CD4-positive, alpha-beta T cell treated with Interleukin-4 for 1 hour (primary cell): Measurements from ENCODE around the gene LATS2.

Source experiments
- DNase-seq, 2 donors: peaks; one replicate each; pipeline ENCODE4 v3.0.0-alpha.2; 2020 to 2022

The LATS2 gene

DNA sequence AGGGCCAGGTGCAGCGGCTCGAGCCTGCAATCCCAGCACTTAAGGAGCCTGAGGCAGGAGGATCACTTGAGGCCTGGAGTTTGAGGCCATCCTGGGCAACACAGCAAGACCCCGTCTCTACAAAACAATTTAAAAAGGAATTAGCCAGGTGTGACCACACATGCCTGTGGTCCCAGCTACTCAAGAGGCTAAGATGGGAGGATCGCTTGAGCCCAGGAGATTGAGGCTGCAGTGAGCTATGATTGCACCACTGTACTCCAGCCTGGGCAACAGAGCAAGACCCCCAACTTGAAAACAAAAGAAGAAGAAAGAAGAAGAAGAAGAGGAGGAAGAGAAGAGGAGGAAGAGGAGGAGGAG lies 47.7 kb downstream of the LATS2 start:
- no peak for DNase-seq

DNA sequence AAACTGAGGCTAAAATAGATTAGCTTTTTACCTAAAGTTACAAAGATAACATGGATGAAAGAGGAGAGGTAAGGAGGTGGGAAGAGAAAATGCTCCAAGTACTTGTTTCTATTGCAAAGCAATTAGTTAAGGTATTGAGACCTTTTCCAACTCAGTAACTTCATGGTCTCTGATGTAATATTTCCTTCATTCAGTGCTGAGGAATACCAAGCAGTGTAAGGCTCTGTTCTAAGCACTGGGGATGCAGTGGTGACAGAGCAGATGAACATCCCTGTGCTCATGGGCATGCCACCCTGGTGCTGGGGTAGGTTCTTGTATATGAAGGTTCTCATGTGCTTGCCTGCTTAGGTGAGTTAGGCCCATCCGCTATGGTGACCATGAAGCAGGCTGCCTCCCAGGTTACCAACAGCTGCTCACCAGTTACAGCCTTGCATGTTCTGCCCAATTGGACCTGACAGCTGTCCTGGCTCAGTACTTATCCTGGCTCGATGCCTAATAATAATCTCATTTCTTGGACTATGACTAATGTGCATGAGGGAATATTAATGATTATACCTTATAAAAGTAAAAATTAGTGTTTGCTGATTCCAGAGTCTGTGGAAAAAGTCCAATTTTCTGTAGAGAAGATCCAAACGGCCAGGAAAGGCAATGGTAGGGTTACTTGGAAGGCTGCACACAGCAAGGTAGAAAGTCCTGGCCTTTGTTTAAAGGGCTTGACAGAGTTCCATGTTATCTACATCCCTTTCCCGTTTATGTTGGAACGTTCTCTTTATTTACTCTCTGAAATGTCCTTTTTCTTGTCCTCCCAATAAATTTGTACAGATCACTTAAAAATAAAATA lies 48.3 kb downstream of the LATS2 start:
- no peak for DNase-seq

DNA sequence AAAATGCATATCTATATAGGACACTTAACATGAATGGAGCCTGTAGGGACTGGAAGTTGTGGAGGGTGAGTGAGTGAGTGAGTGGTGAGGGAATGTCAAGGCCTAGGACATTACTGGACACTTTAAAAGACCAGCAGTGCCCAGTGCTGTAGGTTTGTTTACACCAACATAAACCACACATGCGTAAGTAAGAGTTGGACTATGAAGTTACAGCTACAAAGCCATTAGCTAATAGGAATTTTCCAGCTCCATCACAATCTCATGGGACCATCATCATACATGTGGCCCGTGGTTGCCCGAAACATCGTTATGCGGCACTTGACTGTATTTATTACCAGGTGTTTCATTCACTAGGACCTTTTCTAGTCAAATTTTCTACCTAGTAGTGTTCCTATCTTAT lies 49.2 kb downstream of the LATS2 start:
- DNase-seq = no peak

DNA sequence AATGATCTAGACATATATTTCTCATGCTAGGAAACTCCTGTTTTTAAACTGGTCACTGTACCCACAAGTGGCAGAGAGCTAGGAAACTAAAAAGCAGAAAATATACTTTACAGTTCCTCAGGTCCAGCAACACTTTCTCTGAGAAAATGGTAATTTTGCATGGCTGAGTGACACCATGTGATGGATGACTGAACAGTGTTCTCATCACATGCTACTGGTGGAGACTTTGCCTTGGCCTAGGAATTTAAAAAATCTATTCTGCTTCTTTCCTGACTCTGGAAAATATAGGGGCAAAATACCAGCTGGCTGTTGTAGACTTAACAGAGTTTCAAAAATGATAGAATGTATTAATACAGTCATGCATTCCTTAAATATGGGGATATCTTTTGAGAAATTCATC lies 50.0 kb downstream of the LATS2 start:
- DNase-seq = no peak

DNA sequence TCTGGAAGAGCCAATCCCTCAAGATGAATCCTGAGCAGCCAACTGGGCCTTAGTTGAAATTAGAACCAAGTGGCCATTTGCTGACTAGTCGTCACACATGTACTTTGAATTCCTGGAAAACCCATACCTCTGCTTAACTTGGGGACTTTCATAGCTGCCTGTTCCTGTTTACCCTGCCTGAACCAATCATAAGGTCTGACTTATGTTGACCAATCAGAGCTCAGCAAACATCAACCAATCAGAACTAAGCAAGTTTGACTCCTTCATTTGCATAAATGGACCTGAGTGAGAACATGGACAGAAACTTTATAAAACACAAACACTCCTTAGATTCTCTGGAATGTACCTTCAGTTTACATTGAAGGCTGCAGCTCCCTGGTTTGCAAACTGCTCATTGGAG lies 50.8 kb downstream of the LATS2 start:
- peak in 1 of 2 donors; percentile 10 for DNase-seq

DNA sequence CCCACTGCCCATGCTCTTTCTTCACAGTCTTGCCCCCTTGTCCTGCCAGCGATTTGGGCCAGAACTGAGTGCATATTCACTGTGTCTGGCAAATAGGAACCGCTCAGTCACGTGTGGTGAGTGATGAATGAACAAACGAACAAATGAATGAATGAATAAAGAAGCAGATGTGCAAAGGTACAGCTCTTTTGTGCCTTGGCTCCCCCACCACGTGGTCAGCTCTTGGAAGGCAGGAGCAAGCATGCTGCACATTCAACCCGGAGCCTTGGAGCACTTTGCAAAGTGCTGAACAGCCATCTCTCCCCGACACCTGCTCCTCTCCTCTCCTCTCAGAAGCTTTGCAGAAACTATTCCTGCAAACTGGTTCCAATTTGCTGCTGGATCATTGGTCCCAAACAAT lies 52.4 kb downstream of the LATS2 start:
- no peak for DNase-seq

DNA sequence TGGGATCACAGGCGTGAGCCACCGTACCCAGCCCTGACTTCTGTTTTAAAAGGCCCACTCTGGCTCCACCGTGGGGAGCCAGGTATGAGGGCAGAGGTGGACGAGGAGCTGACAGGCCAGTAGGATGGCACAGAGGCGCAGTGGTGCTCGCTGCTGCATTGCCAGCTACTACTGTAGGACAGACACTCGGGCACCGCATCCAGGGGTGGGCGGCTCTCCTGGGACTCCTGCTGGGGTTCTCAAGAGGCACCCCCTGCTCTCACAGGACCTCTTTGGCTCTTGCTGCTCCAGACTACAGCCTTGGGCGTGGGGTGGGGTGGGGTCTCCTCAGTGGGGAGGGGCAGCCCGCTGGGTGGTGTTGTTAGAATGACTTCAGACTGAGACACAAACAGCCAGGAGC lies 53.4 kb downstream of the LATS2 start:
- DNase-seq = no peak

DNA sequence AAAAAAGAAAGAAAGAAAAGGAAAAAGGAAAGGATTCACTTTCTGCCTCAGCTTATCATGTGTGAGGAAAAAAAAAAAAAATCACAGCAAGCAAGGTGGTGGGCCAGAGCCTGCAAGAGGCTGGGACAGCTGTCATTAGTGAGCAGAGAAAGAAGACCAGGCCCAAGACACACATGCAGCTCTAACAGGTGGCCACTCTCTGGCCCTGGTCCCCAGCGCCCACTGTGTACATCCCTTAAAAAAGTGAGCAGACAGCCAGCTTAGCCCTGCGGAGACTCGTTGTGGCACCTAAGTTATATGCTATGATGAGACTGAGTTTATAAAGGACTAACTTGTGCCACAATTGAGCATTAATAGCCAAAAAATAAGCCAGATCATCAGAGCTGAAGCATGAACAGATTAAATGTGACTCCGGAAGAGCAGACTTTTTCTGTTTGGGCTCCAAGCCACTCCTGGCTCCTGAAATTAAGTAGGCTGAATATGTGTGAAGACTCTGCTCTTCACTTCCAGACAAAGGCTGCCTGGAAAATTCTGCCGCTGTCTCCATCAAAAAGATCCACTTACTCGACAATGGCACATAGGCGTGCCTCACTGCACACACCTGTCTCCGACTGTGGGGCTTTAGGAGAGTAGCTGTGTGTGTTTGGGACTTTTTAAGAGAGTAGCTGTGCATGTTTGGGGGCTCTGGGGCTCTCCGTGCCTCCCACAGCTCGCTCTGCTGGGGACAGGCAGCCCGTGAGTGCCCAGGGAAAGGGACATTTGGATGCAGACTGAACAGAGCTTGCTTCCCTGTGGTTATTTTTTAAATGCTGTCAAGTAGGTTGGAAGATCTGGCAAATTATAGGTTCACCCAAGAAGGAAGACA lies 55.0 kb downstream of the LATS2 start:
- no peak for DNase-seq

DNA sequence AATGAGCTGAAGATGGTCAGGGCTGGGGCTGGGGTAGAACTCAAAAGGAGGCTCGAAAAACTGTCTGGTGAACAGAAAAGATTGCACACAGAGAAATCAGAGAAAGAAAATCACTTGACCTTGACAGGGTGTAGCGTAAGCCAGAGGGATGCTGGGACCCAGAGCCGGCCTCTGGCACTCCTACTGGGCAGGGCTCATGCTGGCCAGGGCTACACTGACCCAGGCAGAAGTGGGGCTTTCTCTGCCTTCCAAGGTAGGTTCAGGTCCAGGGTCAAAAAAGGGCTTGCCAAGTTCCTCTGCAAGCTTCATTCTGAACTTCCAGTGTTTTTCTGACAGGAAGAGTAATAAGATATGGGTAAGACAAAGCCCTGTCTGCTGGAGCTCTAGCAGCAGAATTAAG lies 56.2 kb downstream of the LATS2 start:
- DNase-seq = no peak

DNA sequence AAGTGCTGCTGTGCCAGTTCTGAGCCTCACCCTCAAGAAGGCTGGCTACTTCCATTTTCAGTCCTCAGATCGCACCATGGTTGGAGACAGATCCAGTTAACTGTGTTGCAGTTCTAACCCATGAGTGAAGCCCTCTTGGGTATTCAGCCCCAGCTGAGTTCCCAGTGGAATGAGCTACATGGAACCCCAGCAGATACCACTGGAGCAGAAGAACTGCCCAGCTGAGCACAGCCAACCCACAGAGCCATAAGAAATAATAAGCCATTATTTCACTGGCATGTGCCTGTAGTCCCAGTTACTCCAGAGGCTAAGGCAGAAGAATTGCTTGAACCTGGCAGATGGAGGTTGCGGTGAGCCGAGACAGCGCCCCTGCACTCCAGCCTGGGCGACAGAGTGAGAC lies 59.9 kb downstream of the LATS2 start:
- no peak for DNase-seq

DNA sequence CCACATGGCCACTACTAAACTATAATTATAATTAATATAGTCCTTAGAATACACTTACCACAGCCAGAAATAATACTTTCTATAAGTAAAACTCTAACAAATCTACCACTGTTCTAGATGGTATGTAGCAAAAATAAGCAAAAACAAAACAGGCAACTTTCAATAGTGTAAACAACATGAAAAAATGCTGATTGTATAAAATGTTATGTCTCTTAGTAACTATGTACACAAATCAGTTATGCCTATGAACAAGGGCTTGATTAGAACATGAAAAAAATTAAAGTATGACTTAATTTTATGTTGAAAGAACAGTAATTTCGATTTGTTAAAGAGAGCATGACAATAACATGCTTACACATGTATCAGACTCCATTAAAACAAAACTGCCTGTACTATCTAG lies 60.7 kb downstream of the LATS2 start:
- DNase-seq = no peak

DNA sequence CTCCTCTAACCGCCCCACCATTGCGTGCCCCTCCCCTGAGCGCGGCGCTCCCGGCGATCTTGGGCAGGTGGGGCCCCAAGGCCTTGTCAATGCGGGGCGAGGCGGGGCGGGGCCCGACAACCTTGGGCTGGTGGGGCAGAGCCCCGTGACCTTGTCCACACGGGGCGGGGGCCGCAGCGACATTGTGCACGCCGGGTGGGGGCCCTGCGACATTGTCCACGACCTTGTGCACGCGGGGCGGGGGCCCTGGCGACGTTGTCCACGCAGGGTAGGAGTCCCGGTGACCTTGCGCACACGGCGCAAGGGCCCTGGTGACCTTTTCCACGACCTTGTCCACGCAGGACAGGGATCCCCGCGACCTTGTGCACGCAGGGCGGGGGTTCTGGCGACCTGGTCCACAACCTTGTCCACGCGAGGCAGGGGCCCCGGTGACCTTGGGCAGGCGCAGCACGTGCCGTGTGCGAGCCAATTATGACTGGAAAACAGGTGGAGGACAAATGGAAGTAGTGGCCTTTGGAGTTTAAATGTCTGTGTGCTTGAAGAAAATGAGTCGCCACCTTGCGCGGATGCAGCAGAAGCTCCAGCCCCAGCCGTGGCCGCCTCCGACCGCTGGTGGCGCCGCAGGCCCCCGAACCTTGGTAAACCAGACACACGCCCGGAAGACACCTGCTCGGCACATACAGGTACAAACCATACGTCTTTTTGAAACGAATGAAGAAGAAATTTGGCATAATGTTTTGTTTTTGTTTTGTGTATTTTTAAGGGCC lies 62.6 kb downstream of the LATS2 start:
- no peak for DNase-seq

DNA sequence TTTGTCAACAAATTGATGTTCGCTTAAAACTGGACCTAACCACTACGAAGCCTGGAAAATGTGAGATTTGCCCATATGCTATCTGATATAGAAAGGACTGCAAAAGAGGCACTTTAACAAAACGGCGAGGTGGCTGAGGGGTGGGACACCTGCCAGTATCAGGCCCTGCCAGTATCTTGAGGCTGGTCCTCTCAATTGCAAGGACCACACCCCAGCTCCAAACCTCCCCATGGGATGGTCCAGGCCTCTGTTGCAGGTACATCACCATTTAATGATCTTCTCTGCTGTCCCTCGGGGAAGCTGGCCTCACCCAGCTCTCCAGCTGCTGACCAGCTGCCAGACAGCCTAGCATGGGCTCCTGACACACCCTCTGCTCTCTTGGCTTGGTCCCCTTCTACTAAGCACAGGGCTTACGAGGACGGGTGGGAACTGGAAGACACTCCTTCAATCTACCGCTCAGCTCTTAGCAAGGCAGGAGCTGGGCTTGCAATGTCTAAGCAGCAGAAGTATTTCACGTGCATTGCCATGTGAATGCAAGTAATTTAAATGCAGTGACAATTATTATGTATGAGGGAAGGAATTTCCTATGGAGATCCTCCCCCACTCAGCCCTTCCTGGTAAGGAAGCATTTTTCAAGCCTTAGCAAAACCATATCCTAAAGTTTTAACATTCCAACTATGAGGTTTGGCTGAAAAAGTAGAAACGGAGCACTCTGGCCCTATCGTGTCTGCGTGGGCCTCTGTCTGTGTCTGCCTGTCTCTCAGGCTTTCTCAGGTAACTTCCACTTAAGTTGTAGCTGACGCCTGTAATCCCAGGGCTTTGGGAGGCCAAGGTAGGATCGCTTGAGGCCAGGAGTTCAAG lies 63.9 kb downstream of the LATS2 start:
- no peak for DNase-seq

DNA sequence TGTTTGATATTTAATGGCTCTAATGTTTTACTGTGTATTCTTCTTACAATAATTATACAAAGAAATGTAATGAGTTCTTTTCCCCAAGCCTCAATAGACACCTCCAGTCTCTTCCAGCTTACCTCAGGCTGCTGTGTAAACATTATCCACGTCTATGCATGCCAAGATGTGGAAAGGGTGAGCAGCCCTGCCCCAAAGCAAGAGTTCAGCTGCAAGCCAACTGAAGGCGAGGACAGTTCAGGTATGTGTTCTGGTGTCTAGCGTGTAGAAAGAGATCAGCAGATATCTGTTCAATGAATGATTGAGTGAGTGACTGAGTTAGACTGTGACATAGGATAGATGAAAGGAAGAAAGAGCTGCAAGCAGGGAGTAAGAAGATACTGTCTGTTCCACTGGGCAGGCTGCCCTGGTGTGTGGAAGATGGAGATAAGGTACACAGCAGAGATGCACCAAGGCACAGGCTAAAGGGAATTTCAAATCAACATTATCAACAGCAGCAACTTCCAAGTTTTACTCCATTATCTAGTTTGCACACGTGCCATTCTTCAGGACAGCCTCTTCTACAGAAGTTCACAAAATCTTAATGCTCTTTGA lies 66.0 kb downstream of the LATS2 start:
- DNase-seq = no peak

DNA sequence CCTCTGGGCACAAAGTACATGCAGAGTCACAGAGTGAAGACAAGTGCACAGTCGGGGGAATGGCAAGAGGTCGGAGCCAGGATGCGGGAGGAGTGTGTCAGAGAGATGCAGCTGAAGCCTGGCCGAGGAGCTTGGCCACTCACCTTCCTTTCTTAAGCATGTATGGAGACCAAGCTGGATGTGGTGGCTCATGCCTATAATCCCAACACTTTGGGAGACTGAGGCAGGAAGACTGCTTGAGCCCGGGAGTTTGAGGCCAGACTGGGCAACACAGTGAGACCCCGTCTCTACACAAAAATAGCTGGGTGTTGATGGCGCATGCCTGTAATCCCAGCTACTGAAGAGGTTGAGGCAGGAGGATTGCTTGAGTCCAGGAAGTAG lies 67.0 kb downstream of the LATS2 start:
- DNase-seq = no peak

DNA sequence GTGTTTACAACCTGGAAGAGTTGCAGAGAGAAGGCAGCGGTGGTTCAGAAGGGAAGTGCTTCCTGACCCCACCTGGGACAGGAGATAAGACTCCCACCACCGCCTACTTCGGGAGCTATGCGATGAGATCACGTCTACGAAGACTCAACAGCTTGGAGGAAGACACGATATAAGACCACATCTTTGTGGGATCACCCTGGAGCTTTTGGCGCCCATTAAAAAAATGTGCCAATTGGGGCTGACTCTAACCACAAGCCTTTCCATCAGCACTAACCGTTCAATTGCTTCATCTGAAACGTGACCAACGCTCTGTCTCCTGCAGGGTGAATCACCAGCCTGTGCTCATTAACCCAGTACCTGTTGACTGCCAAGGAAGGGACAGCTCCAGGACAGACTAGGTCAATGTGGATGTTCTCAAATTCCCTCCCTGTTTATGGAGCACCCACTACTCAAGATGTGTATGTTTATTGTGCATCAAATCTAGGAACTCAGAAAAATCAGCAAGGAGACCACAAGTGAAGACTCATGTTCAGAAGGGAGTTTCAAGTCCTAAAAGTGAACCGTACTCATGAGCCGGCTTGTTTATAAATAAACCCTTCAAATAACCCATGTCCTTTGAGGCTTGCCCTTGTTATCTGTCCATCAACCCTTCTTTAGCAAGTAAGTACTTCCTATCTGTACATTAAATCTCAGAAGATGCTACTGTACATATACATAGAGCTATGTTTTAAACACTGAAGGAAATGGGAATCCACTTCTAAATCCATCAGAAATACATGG lies 67.5 kb downstream of the LATS2 start:
- no peak for DNase-seq

DNA sequence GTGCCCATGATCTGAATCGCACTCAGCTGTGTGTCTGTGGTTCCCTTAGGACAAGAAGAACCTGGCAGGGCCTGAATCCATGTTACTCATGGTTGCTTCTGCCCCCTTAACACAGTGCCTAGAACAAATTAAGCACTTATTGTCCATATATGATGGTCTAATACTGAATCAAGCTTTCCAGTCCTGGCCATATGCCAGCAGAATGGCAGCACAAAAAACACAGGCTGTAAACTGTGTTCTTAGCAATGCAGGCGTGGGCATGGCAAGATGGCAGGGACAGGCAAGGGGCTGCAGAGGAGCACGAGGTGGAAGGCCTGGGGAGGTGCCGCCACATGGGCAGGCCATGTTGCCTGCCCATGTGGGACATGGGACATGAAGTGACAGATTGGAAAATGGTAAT lies 68.2 kb downstream of the LATS2 start:
- DNase-seq = no peak

DNA sequence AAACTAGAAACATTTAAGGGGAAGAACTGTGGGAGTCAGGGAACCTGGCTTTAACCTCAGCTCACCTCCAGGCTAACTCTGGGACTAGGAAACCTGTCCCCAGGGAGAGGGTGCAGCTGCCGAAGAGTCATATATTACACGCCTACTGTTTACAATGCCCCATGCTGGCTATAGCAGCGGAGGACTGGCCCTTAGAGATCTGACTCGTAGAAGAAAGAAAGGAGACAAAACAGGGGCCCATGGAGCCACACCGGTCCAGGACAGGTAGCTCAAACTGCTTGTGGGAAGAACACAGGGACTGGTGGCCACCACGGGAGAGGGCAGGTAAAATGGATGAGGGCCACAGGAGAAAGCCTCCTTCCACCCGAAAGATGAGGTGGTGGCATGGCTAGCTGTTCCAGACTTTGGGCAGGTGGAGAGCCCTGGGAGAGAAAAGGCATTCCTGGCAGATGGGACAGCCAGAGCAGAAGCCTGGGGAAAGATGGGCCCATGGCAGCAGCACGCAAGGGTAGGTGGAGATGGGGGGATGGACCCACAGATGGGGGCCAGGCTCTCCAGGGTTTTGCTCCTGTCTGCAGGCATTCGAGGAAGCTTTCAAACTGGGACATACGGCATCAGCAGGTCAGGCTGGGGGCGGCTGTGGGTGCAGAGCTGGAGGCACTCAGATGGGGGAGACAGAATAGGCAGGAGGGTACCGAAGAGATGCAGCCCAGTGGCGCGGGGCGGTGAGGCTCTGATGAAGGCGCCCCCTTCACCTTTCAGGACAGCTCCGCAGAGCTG lies 69.5 kb downstream of the LATS2 start:
- no peak for DNase-seq

DNA sequence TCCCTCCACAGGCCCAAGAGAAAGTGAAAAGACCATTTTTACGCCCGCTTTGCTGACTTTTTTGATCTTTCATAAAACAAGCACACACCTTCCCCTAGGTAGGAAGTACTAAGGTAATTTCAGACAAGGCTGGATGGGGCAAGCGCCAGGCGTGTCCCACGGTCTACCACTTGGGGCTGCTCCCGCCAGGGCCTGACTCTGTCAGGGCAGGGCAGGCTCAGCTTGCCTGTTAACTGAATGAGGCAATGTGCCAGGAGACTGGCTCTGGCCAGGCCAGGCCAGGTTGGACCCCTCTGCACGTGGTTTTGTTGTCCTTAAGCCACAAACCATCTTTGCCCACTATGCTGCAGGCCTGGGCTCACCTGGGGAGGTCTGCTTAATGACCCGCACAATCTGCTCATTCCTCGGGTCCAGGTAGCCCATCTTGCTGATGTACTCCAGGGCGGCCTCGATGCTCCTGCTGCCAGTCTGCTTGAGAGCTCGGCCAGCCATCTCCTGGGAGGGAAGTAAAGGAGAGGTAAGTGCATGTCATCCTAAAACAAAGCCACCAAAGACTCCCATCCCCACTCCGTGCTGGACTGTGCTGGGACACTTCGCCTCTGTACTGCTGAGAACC lies 70.4 kb downstream of the LATS2 start:
- no peak for DNase-seq
